NCI-H1105 (cell line): ENCODE measurements around the gene TEDC1.

ENCODE experiments used
- DNase-seq: peaks from one replicate; lab custom pipeline; 2025; lab: John Stamatoyannopoulos, UW

TEDC1 gene

DNA sequence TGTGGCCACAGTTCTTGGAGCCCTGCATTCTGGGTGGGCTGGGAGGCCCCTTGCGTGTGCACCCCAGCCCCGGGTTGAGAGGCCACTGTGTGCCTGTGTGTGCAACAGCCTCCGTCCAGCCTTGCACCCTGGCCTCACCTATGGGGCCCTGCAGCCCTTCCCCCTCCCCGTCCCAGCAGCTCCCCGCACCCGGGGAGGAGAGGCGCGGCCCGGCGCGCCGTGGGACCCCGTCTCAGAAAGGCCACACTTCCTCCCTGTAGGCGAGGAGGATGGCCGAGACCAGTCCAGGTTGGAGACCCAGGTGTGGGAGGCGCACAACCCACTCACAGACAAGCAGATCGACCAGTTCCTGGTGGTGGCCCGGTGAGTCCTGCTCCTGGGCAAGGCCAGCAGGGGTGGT, 33.0 kb upstream of the TEDC1 start:
- no peak for DNase-seq

- DNase-seq: no peak
These were observed 32.5 kb upstream of the TEDC1 start for GRCh38 chr14:105458571-105458970.

- DNase-seq: no peak
These were observed 30.9 kb upstream of the TEDC1 start for GRCh38 chr14:105460116-105460515.

DNA sequence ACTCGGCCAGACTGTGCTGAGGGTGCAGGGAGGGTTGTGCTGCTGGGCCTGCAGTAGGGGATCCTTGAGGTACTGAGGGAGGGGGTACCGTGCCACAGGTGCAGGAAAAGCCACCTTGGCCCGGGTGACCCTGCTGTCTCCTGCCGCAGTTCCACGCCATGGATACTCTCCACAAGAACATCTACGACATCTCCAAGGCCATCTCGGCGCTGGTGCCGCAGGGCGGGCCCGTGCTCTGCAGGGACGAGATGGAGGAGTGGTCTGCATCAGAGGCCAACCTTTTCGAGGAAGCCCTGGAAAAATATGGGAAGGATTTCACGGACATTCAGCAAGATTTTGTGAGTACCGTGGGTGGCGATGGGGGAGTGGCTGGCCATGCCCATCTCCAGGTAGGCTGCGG, 30.4 kb upstream of the TEDC1 start:
- no peak for DNase-seq

DNA sequence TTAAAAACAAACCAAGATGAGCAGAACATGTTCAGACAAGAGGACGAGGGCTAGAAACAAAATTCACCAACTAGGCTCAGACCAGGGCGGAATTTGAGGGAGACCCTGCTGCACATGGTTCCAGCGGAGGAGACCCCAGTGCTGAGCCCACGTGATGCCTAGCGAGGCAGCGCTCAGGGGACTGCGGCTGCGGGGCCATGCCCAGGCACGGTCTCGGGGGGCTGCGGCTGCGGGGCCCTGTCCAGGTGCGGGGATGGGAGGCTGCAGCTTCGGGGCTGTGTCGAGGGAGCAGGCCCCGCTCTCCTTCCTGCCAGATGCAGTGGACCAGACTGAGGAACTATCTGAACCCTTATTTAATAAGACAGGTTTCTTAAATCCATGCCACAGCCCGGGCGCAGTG, 29.1 kb upstream of the TEDC1 start:
- DNase-seq: no peak

DNA sequence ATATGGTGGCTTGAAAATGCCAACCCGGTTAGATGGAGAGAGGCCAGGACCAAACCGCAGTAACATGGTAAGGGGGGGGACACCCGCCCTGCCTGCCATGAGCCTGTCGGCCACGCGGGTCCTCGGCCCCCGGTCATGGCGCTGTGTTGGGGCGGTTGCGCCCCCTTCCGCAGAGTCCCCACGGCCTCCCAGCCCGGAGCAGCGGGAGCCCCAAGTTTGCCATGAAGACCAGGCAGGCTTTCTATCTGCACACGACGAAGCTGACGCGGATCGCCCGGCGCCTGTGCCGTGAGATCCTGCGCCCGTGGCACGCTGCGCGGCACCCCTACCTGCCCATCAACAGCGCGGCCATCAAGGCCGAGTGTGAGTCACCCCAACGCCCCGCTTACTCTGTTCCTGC, 26.5 kb upstream of the TEDC1 start:
- DNase-seq: no peak

GRCh38 chr14:105465209-105466031, 25.6 kb upstream of the TEDC1 start:
- no peak for DNase-seq

DNA sequence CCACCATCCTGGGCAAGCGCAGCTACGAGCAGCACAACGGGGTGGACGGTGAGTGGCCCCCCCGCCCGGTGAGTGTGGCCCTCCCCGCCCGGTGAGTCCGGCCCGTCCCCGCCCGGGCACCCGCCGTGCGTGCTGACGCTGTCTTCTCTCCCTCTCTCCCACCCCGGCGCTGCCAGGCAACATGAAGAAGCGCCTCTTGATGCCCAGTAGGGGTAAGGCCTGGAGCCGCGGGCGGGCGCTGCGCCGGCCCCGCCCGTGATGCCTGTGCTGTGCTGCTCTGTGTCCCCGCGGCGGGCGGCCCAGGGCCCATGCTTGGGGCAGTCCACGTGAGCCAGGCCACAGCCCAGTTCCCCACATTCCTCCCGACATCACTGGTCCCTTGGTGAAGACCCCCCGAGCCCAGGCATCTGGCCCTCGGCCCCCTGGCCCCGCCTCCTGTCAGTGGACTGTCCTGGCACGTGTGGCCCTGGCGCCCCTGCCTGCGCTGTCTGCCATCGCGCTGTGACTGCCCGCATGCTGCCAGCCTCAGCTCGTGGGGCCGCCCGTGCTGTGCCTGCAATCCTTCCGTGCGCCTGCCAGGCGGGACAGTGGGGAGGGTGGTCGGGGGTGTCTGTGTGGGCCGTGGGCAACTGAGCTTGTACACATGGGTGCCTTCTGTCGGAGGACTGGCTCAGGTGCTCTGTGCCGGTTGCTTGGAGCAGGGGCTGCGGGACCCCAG, 24.4 kb upstream of the TEDC1 start:
- DNase-seq: no peak

- no peak for DNase-seq
These were observed 23.7 kb upstream of the TEDC1 start for GRCh38 chr14:105467249-105467941.

- DNase-seq: no peak
These were observed 23.0 kb upstream of the TEDC1 start for GRCh38 chr14:105467942-105468471.

GRCh38 chr14:105468621-105469241, 22.3 kb upstream of the TEDC1 start:
- DNase-seq: no peak

DNA sequence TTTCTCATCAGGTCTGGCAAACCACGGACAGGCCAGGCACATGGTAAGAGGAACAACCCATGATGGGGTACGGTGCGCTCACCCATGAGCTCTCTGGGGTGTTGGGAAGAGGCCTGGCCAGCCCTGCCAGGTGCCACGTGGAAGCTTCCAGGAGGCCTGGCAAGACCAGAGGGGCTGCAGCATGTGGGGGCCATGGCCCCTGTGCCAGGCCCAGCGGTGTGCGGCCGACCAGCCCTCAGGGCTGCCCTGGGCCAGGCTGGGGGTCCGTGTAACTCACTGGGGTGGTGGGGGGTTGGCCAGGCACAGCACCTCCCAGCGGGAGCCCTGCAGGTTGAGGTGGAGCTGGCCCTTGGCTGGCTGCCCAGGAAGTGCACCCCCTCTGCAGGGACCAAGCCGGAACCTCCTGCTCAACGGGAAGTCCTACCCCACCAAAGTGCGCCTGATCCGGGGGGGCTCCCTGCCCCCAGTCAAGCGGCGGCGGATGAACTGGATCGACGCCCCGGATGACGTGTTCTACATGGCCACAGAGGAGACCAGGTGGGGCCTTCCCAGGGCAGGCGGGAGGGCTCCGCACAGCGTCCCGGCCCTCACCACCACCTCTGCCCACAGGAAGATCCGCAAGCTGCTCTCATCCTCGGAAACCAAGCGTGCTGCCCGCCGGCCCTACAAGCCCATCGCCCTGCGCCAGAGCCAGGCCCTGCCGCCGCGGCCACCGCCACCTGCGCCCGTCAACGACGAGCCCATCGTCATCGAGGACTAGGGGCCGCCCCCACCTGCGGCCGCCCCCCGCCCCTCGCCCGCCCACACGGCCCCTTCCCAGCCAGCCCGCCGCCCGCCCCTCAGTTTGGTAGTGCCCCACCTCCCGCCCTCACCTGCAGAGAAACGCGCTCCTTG, 21.3 kb upstream of the TEDC1 start:
- DNase-seq: no peak

DNA sequence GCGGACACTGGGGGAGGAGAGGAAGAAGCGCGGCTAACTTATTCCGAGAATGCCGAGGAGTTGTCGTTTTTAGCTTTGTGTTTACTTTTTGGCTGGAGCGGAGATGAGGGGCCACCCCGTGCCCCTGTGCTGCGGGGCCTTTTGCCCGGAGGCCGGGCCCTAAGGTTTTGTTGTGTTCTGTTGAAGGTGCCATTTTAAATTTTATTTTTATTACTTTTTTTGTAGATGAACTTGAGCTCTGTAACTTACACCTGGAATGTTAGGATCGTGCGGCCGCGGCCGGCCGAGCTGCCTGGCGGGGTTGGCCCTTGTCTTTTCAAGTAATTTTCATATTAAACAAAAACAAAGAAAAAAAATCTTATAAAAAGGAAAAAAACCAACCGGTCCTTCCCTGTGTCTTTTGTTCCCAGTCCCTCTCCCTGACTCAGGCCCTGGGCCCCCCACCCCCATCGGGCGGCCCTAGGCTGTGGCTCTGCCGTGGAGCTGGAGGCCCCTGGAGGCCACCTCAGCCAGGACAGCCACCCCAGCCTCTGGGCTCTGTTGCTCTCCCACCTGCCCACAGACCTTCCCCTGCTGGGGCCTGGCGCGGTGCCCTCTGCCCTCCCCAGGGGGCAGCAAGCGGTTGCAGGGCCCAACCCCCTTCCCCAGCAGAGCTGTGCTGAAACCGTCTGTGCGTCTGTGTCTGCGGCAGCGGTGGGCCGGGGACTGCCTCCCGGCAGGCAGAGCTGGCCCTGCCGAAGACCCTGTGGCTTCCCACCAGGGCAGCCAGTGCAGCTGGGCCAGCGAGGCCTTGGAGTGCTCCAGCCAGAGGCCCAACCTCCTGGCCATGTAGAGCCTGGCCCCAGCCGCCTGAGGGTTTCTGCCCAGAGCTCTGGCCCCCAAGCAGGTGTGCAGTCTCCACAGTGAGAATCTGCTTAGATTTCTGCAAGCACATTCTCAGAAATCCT, 20.4 kb upstream of the TEDC1 start:
- no peak for DNase-seq

DNA sequence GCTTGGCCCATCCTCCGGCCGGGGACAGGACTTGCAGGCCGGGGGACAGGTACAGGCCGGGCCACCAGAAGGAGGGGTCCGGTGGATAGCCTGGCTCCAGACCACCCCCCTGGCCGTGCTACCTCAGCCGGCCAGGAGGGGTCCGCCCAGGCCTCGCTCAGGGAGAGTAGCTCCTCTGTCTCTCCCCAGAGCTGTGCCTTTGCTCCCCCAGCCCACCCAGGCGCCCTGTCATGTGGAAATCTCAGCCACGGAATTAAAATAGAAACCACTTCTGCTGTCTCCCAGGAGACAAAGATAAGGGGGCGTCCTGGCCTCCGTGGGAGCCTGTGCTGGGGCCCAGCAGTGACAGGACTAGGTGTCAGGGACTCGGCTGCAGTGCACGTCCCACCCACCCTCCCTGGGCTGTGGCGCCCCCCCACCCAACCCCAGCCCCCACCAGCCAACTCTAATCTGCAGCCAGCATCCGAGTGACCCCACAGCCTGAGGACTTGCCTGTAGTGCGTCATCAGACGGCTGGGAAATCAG, 19.7 kb upstream of the TEDC1 start:
- DNase-seq: no peak

GRCh38 chr14:105471823-105472485, 19.1 kb upstream of the TEDC1 start:
- DNase-seq: no peak

DNA sequence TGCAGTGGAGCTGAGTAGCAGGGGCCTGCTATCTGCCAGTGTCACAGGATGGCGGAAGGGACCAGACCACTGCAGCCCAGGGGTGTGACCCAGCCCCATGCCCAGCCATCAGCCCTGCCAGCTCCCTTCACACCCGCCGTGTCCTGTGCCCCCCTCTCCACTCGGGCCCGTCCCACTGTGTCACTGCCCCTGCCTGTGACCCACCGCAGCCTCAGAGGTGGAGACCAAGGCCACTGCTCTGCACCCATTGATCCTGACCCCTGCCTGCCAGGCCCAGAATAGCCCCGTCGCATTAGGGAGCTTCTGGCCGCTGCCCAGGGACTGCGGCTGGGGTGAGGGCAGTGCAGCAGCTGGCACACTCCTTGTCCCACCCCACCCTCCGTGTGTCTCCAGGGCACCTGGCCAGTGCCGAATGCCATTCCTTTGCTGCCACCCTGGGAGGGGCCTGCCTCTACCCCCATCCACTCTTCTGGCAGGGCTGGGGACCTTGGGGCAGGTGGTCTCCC, 18.5 kb upstream of the TEDC1 start:
- no peak for DNase-seq

DNA sequence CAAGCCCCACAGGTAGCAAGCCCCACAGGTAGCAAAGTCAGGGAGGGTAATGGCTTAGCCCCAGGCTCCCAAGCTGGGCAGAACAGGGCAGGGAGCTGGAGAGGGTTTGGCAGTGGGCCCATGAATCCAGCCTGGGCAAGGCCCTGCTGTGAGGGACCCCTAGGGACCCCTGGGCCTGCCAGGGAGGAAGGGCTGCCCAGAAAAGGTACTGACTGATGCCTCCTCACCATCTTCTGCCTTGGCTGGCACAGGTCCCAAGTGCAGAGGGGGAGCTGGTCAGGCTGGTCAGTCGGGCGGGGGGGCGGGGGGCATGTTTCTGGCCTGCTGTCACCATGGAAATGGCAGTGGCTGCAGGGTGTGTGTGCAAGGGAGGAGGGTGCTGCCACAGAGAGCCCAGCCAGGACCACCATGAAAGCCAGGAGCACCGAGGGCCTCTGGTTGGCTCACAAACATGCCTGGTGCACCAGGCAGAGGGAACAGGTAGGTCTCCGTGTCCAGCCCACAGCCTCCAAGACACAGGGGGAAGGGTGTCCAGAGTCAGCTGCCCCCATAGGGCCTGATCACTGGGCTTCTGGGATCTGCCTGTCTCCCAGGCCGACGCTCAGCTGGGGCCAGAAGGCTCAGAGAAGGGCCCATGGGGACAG, 17.9 kb upstream of the TEDC1 start:
- DNase-seq: peak; percentile 69

- DNase-seq: peak; percentile 92
These were observed 17.2 kb upstream of the TEDC1 start for GRCh38 chr14:105473677-105474482.
